Liver (tissue), 9 donors: ENCODE results near the gene PRC1. TPM values are rescaled to one million over a fixed set of nuclear protein-coding genes. Genes with fewer than 3 reads are reported as not detected.
A peak's percentile ranks its signal among the peaks of the same experiment; 100 is the strongest.

Source experiments
- DNase-seq: peaks from one replicate; pipeline ENCODE4 v3.0.0-alpha.2; 2017; ENCODE audit warnings: low spot score
- H3K27ac ChIP-seq, 2 donors: one replicate each; pipeline ENCODE4 v1.7.0; 2013; ENCODE audit warnings: inconsistent platforms in 2 of 2, low read length in 2 of 2, control low read depth in 1 of 2, low read depth in 1 of 2, mild to moderate bottlenecking in 1 of 2
- H3K27me3 ChIP-seq, 4 donors: one replicate each; pipeline versions ENCODE4 v1.6.1 to v1.7.0; 2013; ENCODE audit warnings: low read length in 3 of 4, inconsistent platforms in 1 of 4, mild to moderate bottlenecking in 1 of 4, moderate library complexity in 1 of 4; ENCODE audit not compliant: control insufficient read depth in 4 of 4, insufficient read depth in 4 of 4
- H3K36me3 ChIP-seq, 4 donors: one replicate each; pipeline versions ENCODE4 v1.6.1 to v1.7.0; 2013; ENCODE audit warnings: low read length in 3 of 4, mild to moderate bottlenecking in 3 of 4, low read depth in 1 of 4, moderate library complexity in 1 of 4; ENCODE audit not compliant: control insufficient read depth in 4 of 4, insufficient read depth in 3 of 4
- H3K4me1 ChIP-seq, 4 donors: one replicate each; pipeline versions ENCODE4 v1.6.1 to v1.7.0; 2013; ENCODE audit warnings: low read length in 3 of 4, mild to moderate bottlenecking in 3 of 4, moderate library complexity in 1 of 4; ENCODE audit not compliant: control insufficient read depth in 4 of 4, insufficient read depth in 4 of 4
- H3K4me3 ChIP-seq, 3 donors: one replicate each; pipeline versions ENCODE4 v1.6.1 to v1.7.0; 2013; ENCODE audit warnings: low read length in 3 of 3, control low read depth in 1 of 3, low read depth in 1 of 3, mild to moderate bottlenecking in 1 of 3
- H3K9ac ChIP-seq, 2 donors: one replicate each; pipeline ENCODE4 v1.7.0; 2013; ENCODE audit warnings: low read length in 2 of 2, mild to moderate bottlenecking in 2 of 2, moderate library complexity in 2 of 2, control low read depth in 1 of 2, low read depth in 1 of 2
- H3K9me3 ChIP-seq, 4 donors: one replicate each; pipeline versions ENCODE4 v1.6.1 to v1.7.0; 2013; ENCODE audit warnings: low read length in 3 of 4; ENCODE audit not compliant: control insufficient read depth in 4 of 4
- CTCF ChIP-seq: fragments of 150-350 bp; IDR thresholded peaks from 2 replicates; pipeline ENCODE4 v1.5.1; 2017; ENCODE audit warnings: improper control_type of control experiment, low read depth, low read length; ENCODE audit not compliant: missing input control
- EGR1 ChIP-seq, 2 donors: IDR thresholded peaks; 2 replicates each; pipeline ENCODE4 v1.6.1; 2016 to 2018; ENCODE audit warnings: antibody characterized with exemption in 2 of 2, low read depth in 2 of 2
- HNF4A ChIP-seq, 2 donors: conservative IDR thresholded peaks; 2 replicates each; pipeline ENCODE4 v1.6.1; 2016; ENCODE audit warnings: antibody characterized with exemption in 2 of 2, mild to moderate bottlenecking in 2 of 2
- HNF4G ChIP-seq: IDR thresholded peaks from 2 replicates; pipeline ENCODE4 v1.6.1; 2016; ENCODE audit warnings: antibody characterized with exemption
- JUND ChIP-seq, 2 donors: IDR thresholded peaks; 2 replicates each; pipeline ENCODE4 v1.6.1; 2016; ENCODE audit warnings: antibody characterized with exemption in 2 of 2
- NR2F2 ChIP-seq: IDR thresholded peaks from 2 replicates; pipeline ENCODE4 v1.6.1; 2016; ENCODE audit warnings: antibody characterized with exemption
- RAD21 ChIP-seq, 2 donors: IDR thresholded peaks; 2 replicates each; pipeline ENCODE4 v1.6.1; 2016; ENCODE audit warnings: antibody characterized with exemption in 2 of 2, mild to moderate bottlenecking in 2 of 2
- YY1 ChIP-seq: IDR thresholded peaks from 2 replicates; pipeline ENCODE4 v1.6.1; 2016; ENCODE audit warnings: antibody characterized with exemption, mild to moderate bottlenecking
- ZBTB33 ChIP-seq: IDR thresholded peaks from 2 replicates; pipeline ENCODE4 v1.6.1; 2016; ENCODE audit warnings: antibody characterized with exemption
- WGBS: extraction: QIAGEN DNeasy Blood & Tissue Kit; methylation state at CpG from one replicate; pipeline ENCODE4 v1.1.7; 2013; 5-methylcytosine and 5-hydroxymethylcytosine counted together
- polyA plus RNA-seq, 2 donors: library from polyadenylated mRNA; stranded (reverse) in 1 of 2; unstranded in 1 of 2; fragments of 200-250 nt in 1 of 2; fragments of >200 nt in 1 of 2; fragmentation: Nextera tagmentation in 1 of 2; extraction: Ambion mirVana in 1 of 2; gene quantifications; one replicate each; pipeline versions ENCODE4 v1.2.1 to v1.2.3, GENCODE V29; 2013 to 2015
- total RNA-seq, 2 donors: library from RNA; depleted of rRNA; stranded (reverse); fragments of >200 nt; gene quantifications; one replicate each; pipeline ENCODE4 v1.2.3, GENCODE V29; 2014
- donor health status: healthy.
- donor health status: healthy.
- donor health status: healthy.
- donor health status: healthy.
- donor health status: healthy.

The PRC1 gene
- total and polyA plus RNA-seq, 4 donors, result 2.1 to 128 (median 5.6) TPM

GRCh38 chr15:90936823-90937222, 57.5 kb downstream of the PRC1 start:
- no peak overlapping the region for H3K27ac ChIP-seq
- WGBS, result 93% methylated on average over 1 of the region's 1 CpG
- no peak for TF ChIP-seq JUND (IDR thresholded peaks at IDR 0.05)
- DNase-seq, result no peak
- peaks cover 10 to 23% (median 15%) of the 10 kb centered on the region in 4 donors for H3K36me3 ChIP-seq
- no peak overlapping the region for H3K9ac ChIP-seq
- no peaks in the 10 kb centered on the region for H3K9me3 ChIP-seq
- H3K4me3 ChIP-seq, result no peak overlapping the region
- H3K27me3 ChIP-seq, result no peaks in the 10 kb centered on the region
- peaks cover 2 to 24% (median 18%) of the 10 kb centered on the region in 4 donors for H3K4me1 ChIP-seq

- Histone ChIP-seq H3K4me3 (peak within 1 kb of the TSS; percentile 36 to 55 (median 44)), H3K36me3 (peaks cover 3 to 11% (median 6%) of the 10 kb centered on the region in 4 donors), H3K9me3 (no peaks in the 10 kb centered on the region), H3K27ac (peak within 1 kb of the TSS; percentile 53 to 68), H3K27me3 (no peaks in the 10 kb centered on the region), H3K9ac (peak within 1 kb of the TSS; percentile 48 to 78), H3K4me1 (peaks cover 2 to 38% (median 30%) of the 10 kb centered on the region in 4 donors)
- 1% methylated on average over 65 of the region's 65 CpGs for WGBS
- TF ChIP-seq HNF4A (conservative IDR thresholded peaks at IDR 0.05) (peak in 1 of 2 donors; percentile 6), HNF4G (no peak)
- peak; percentile 96 for DNase-seq
These were observed 59.2 kb downstream of the PRC1 start, which contains the start of gene UNC45A for GRCh38 chr15:90934949-90935751. UNC45A (plus strand) TSS chr15:90935285; CDS start chr15:90935325, 40 bp downstream.

DNA sequence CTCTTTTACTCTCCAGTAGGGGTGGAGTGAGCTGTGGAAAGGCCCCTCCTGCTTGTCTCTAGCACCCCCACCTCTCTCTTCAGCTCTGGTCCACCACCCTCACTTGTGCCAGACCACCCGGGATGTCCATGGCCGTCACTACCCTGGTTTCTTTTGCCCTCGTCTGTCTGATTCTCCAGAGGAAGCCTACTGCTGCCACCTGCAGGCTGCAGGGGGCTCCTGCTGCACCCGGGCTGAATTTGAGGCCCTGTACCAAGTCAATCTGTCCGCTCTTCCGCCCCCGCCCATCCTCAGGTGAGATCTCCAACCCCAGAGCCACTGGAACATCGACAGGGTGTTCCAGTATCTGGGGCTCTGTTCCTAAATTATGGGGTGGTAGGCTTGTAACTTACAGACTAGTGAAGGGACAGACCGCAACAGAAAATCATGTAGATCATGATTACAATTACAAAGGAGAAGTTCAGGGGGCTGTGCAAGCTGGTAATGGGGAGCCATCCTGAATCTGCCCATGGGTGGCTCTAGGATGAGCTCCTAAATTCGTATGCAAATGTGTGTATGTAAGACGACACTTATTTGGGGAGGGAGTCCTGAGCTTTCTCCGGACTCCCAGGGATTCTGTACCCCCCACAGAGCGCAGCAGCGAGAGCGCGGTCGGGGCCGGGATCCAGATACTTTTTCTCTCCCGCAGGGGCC, 59.9 kb downstream of the PRC1 start:
- Histone ChIP-seq H3K9me3 (no peaks in the 10 kb centered on the region), H3K36me3 (peaks cover 0 to 3% (median 2%) of the 10 kb centered on the region in 4 donors), H3K4me1 (peaks cover 2 to 40% (median 30%) of the 10 kb centered on the region in 4 donors), H3K27ac (peak overlapping the region; percentile 53 to 68), H3K27me3 (no peaks in the 10 kb centered on the region), H3K4me3 (peak overlapping the region in 2 of 3 donors; percentile 44 to 55), H3K9ac (peak overlapping the region; percentile 48 to 50)
- DNase-seq, result peak; percentile 88
- WGBS, result under 1% methylated on average over 19 of the region's 19 CpGs
- TF ChIP-seq RAD21 (IDR thresholded peaks at IDR 0.05) (peak; percentile 82 to 87), NR2F2 (peak; percentile 7), EGR1 (IDR thresholded peaks at IDR 0.05; ENCODE audit: low read depth in 2 of 2) (peak; percentile 36 to 66), HNF4A (conservative IDR thresholded peaks at IDR 0.05) (no peak), ZBTB33 (no peak), CTCF (peak; percentile 92), YY1 (no peak)
